Amniotic stem cell (primary cell): ENCODE data around the gene NAMPT.
"Not testable (repeated sequence)": the region's sequence is repeated elsewhere in the genome, so short reads cannot be mapped to it uniquely, and the experiment has no call there.

Experiments used
- DNase-seq: peaks from one replicate; lab custom pipeline; 2025; lab: John Stamatoyannopoulos, UW

The NAMPT gene

GRCh38 chr7:106231856-106232490, 52.8 kb downstream of the NAMPT start:
- DNase-seq = no peak

- DNase-seq = no peak
Observed at GRCh38 chr7:106225856-106226255, 58.9 kb downstream of the NAMPT start.

GRCh38 chr7:106224797-106225196, 60.0 kb downstream of the NAMPT start:
- DNase-seq = no peak

- no peak for DNase-seq
Observed at GRCh38 chr7:106223156-106223555, 61.6 kb downstream of the NAMPT start.

- no peak for DNase-seq
Observed at GRCh38 chr7:106222545-106222944, 62.2 kb downstream of the NAMPT start.

GRCh38 chr7:106220307-106220706, 64.5 kb downstream of the NAMPT start:
- no peak for DNase-seq

GRCh38 chr7:106219170-106219569, 65.6 kb downstream of the NAMPT start:
- no peak for DNase-seq

GRCh38 chr7:106218546-106218945, 66.2 kb downstream of the NAMPT start:
- no peak for DNase-seq

- no peak for DNase-seq
Observed at GRCh38 chr7:106216923-106217542, 67.8 kb downstream of the NAMPT start.

GRCh38 chr7:106216517-106216922, 68.3 kb downstream of the NAMPT start:
- DNase-seq = peak; percentile 96

GRCh38 chr7:106215868-106216516, 68.8 kb downstream of the NAMPT start:
- DNase-seq = no peak

- DNase-seq = not testable (repeated sequence)
Observed at GRCh38 chr7:106208944-106209343, 75.8 kb downstream of the NAMPT start.

GRCh38 chr7:106206826-106207541, 77.8 kb downstream of the NAMPT start:
- DNase-seq = no peak

- DNase-seq = no peak
Observed at GRCh38 chr7:106205621-106206222, 79.1 kb downstream of the NAMPT start.

GRCh38 chr7:106203473-106203872, 81.3 kb downstream of the NAMPT start:
- no peak for DNase-seq

GRCh38 chr7:106201164-106201563, 83.6 kb downstream of the NAMPT start:
- no peak for DNase-seq

- no peak for DNase-seq
Observed at GRCh38 chr7:106199813-106200364, 84.9 kb downstream of the NAMPT start.

- no peak for DNase-seq
Observed at GRCh38 chr7:106199024-106199423, 85.8 kb downstream of the NAMPT start.
